ENCODE data around the gene SFT2D3. TPM values are rescaled to one million over a fixed set of nuclear protein-coding genes. Genes with fewer than 3 reads are reported as not detected.
A peak's percentile ranks its signal among the peaks of the same experiment; 100 is the strongest.

The SFT2D3 gene
- total RNA-seq, 1 experiment from 2014 or later = 12.2 TPM

DNA sequence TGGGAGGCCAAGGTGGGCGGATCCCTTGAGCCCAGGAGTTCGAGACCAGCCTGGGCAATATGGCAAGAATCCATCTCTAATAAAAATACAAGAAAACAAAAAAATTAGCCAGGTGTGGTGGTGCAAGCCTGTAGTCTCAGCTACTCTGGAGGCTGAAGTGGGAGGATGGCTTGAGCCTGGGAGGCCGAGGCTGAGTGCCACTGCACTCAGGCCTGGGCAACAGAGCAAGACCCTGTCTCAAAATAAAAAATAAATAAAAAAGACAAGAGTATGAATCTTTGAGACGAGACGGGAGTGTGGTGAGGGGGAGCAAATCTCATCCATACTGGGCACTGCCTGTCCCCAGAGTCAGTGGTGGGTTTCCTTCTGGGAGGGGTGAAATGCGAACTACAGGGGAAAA, 43.2 kb upstream of the SFT2D3 start:
- H3K9me3 ChIP-seq = no peaks in the 10 kb centered on the region
- ChIA-PET CTCF (no interaction called here), POLR2A (no interaction called here)
- H3K27me3 Mint-ChIP-seq (ENCODE audit: insufficient read depth, unreplicated experiment) = no peaks in the 10 kb centered on the region
- H3K4me3 ChIP-seq (ENCODE audit: low read depth, low read length) = no peak overlapping the region
- H3K9me3 Mint-ChIP-seq (ENCODE audit: unreplicated experiment) = no peaks in the 10 kb centered on the region
- no peak for TF ChIP-seq CTCF (IDR thresholded peaks at IDR 0.05; ENCODE audit: insufficient read depth in 1 of 2, low read depth in 1 of 2, low read length in 1 of 2, severe bottlenecking in 1 of 2, unreplicated experiment in 1 of 2)
- no peaks in the 10 kb centered on the region for H3K36me3 ChIP-seq (ENCODE audit: control insufficient read depth, insufficient read depth, low read length)
- H3K4me1 ChIP-seq = peaks cover 10% of the 10 kb centered on the region
- intact Hi-C loops (cut with micrococcal nuclease; ENCODE audit: unreplicated experiment) = no loop called here
- no peak for DNase-seq
- H3K4me1 Mint-ChIP-seq (ENCODE audit: low read depth, unreplicated experiment) = no peaks in the 10 kb centered on the region
- H3K36me3 Mint-ChIP-seq (ENCODE audit: insufficient read depth, unreplicated experiment) = no peaks in the 10 kb centered on the region
- H3K4me3 Mint-ChIP-seq (ENCODE audit: unreplicated experiment) = no peak overlapping the region
- no TSS peak for BruUV-seq (replicated peaks)
- H3K27me3 ChIP-seq (replicated peaks; ENCODE audit: control insufficient read depth, insufficient read depth, low read length) = no peaks in the 10 kb centered on the region
- no peak overlapping the region for H3K27ac Mint-ChIP-seq (ENCODE audit: unreplicated experiment)

DNA sequence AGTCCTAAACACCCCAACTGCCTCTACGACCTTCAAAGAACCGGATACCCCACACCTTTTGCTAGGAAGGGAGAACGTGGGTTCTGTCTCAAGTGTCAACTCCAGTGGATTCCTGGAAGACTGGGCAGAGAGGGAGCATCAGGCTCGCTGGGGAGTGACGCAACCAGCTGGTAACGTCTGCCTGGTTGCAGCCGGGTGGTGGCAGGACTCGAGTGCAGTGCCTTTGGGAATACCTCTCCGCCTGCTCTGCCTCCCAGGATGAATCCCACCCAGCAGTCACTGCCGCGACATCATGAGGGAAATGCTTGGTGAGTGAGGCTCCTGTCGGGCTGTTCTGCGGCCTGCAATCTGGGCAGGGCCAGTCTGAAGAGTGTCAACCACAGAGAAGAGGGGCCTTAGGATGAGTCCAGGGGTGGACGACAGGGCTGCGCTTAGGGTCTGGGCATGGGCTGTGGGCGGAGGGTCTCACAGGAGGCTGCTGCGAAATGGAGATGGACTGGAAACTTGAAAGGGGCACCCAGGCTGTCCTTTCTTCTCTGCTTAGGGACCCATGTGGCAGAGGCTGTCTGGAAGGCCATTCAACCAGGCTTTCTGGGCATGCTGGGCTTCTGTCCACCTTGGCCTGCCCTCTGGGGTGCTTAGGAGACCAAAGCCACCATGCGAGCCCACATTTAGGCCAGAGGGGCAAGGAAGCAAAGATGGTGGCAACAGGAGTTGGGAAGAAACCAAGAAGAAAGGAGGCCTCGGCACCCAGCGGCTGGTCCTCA, 42.5 kb upstream of the SFT2D3 start:
- Mint-ChIP-seq H3K36me3 (ENCODE audit: insufficient read depth, unreplicated experiment) (no peaks in the 10 kb centered on the region), H3K9me3 (ENCODE audit: unreplicated experiment) (no peaks in the 10 kb centered on the region), H3K4me3 (ENCODE audit: unreplicated experiment) (no peak overlapping the region), H3K4me1 (ENCODE audit: low read depth, unreplicated experiment) (no peaks in the 10 kb centered on the region), H3K27me3 (ENCODE audit: insufficient read depth, unreplicated experiment) (no peaks in the 10 kb centered on the region), H3K27ac (ENCODE audit: unreplicated experiment) (no peak overlapping the region)
- intact Hi-C loops (cut with micrococcal nuclease; ENCODE audit: unreplicated experiment) = no loop called here
- POLR2A ChIA-PET = no interaction called here
- H3K9me3 ChIP-seq = no peaks in the 10 kb centered on the region
- DNase-seq = no peak
- H3K4me3 ChIP-seq (ENCODE audit: low read depth, low read length) = no peak overlapping the region
- CTCF ChIA-PET = no interaction called here
- no peaks in the 10 kb centered on the region for H3K36me3 ChIP-seq (ENCODE audit: control insufficient read depth, insufficient read depth, low read length)
- no peak for TF ChIP-seq CTCF (IDR thresholded peaks at IDR 0.05; ENCODE audit: insufficient read depth in 1 of 2, low read depth in 1 of 2, low read length in 1 of 2, severe bottlenecking in 1 of 2, unreplicated experiment in 1 of 2)
- H3K27me3 ChIP-seq (replicated peaks; ENCODE audit: control insufficient read depth, insufficient read depth, low read length) = no peaks in the 10 kb centered on the region
- BruUV-seq (replicated peaks) = no TSS peak
- peaks cover 10% of the 10 kb centered on the region for H3K4me1 ChIP-seq

GRCh38 chr2:127659408-127660290, 41.6 kb upstream of the SFT2D3 start:
- no peaks in the 10 kb centered on the region for H3K9me3 Mint-ChIP-seq (ENCODE audit: unreplicated experiment)
- no peaks in the 10 kb centered on the region for H3K36me3 Mint-ChIP-seq (ENCODE audit: insufficient read depth, unreplicated experiment)
- Histone ChIP-seq H3K27me3 (replicated peaks; ENCODE audit: control insufficient read depth, insufficient read depth, low read length) (no peaks in the 10 kb centered on the region), H3K4me3 (ENCODE audit: low read depth, low read length) (no peak overlapping the region), H3K36me3 (ENCODE audit: control insufficient read depth, insufficient read depth, low read length) (no peaks in the 10 kb centered on the region), H3K4me1 (peaks cover 10% of the 10 kb centered on the region), H3K9me3 (no peaks in the 10 kb centered on the region)
- intact Hi-C loops (cut with micrococcal nuclease; ENCODE audit: unreplicated experiment) = no loop called here
- no peak overlapping the region for H3K4me3 Mint-ChIP-seq (ENCODE audit: unreplicated experiment)
- POLR2A ChIA-PET = no interaction called here
- no TSS peak for BruUV-seq (replicated peaks)
- CTCF ChIA-PET = interaction anchor here (0.6 to 1.7 kb wide), 3 partner anchors 10 to 85 kb away, joined by 3 to 4 read pairs (median 3); no protein-coding TSS in a partner anchor
- no peaks in the 10 kb centered on the region for H3K27me3 Mint-ChIP-seq (ENCODE audit: insufficient read depth, unreplicated experiment)
- TF ChIP-seq CTCF (IDR thresholded peaks at IDR 0.05; ENCODE audit: insufficient read depth in 1 of 2, low read depth in 1 of 2, low read length in 1 of 2, severe bottlenecking in 1 of 2, unreplicated experiment in 1 of 2) = no peak
- DNase-seq = peak in 1 of 2 experiments; percentile 18
- H3K4me1 Mint-ChIP-seq (ENCODE audit: low read depth, unreplicated experiment) = no peaks in the 10 kb centered on the region
- H3K27ac Mint-ChIP-seq (ENCODE audit: unreplicated experiment) = no peak overlapping the region

Data from Caco-2 (cell line).